ENCODE results near the gene HDHD5. TPM values are rescaled to one million over a fixed set of nuclear protein-coding genes. Genes with fewer than 3 reads are reported as not detected.

HDHD5 gene
- polyA plus RNA-seq, 1 donor from 2014 or later = 49.4 TPM

- H3K4me1 Mint-ChIP-seq = peaks cover 0 to 5% (median 0%) of the 10 kb centered on the region in 3 donors
- no peak overlapping the region for H3K4me3 Mint-ChIP-seq
- H3K9me3 Mint-ChIP-seq = no peaks in the 10 kb centered on the region
- peaks cover 6% of the 10 kb centered on the region for H3K36me3 Mint-ChIP-seq
- H3K27ac Mint-ChIP-seq = no peak overlapping the region
- no peaks in the 10 kb centered on the region for H3K27me3 Mint-ChIP-seq
Observed at GRCh38 chr22:17109113-17109865, 49.8 kb downstream of the HDHD5 start.

- Mint-ChIP-seq H3K36me3 (peaks cover 4% of the 10 kb centered on the region), H3K4me1 (peaks cover 0 to 5% (median 0%) of the 10 kb centered on the region in 3 donors), H3K27me3 (no peaks in the 10 kb centered on the region), H3K27ac (no peak overlapping the region), H3K4me3 (peak overlapping the region in 1 of 4 donors; percentile 17), H3K9me3 (no peaks in the 10 kb centered on the region)
Observed at GRCh38 chr22:17108256-17109112, 50.6 kb downstream of the HDHD5 start.

GRCh38 chr22:17107547-17107810 lies 51.6 kb downstream of the HDHD5 start:
- H3K4me3 Mint-ChIP-seq = no peak overlapping the region
- peaks cover 2% of the 10 kb centered on the region for H3K36me3 Mint-ChIP-seq
- no peak overlapping the region for H3K27ac Mint-ChIP-seq

GRCh38 chr22:17106785-17107546 lies 52.1 kb downstream of the HDHD5 start:
- H3K27me3 Mint-ChIP-seq = no peaks in the 10 kb centered on the region
- H3K9me3 Mint-ChIP-seq = no peaks in the 10 kb centered on the region
- peaks cover 2% of the 10 kb centered on the region for H3K36me3 Mint-ChIP-seq
- H3K4me3 Mint-ChIP-seq = peak overlapping the region in 2 of 4 donors; percentile 61 to 81
- H3K4me1 Mint-ChIP-seq = peaks cover 0 to 4% (median 0%) of the 10 kb centered on the region in 3 donors
- peak overlapping the region in 1 of 3 donors; percentile 48 for H3K27ac Mint-ChIP-seq

More at GRCh38 chr22:17107547-17107810, 51.6 kb downstream of the HDHD5 start:
- Mint-ChIP-seq H3K9me3 (no peaks in the 10 kb centered on the region), H3K27me3 (no peaks in the 10 kb centered on the region), H3K4me1 (peaks cover 0 to 5% (median 0%) of the 10 kb centered on the region in 3 donors)

- Mint-ChIP-seq H3K27ac (peak overlapping the region in 1 of 3 donors; percentile 48), H3K27me3 (no peaks in the 10 kb centered on the region), H3K4me3 (peak overlapping the region in 2 of 4 donors; percentile 61 to 81), H3K4me1 (peaks cover 0 to 3% (median 0%) of the 10 kb centered on the region in 3 donors), H3K36me3 (peaks cover 6% of the 10 kb centered on the region), H3K9me3 (no peaks in the 10 kb centered on the region)
Observed at GRCh38 chr22:17106161-17106784, 52.8 kb downstream of the HDHD5 start.

- no peak overlapping the region for H3K4me3 Mint-ChIP-seq
- H3K9me3 Mint-ChIP-seq = no peaks in the 10 kb centered on the region
- peaks cover 7% of the 10 kb centered on the region for H3K36me3 Mint-ChIP-seq
- H3K27ac Mint-ChIP-seq = no peak overlapping the region
- H3K27me3 Mint-ChIP-seq = no peaks in the 10 kb centered on the region
- no peaks in the 10 kb centered on the region for H3K4me1 Mint-ChIP-seq
Observed at GRCh38 chr22:17105143-17106129, 53.6 kb downstream of the HDHD5 start.

GRCh38 chr22:17104336-17104935 lies 54.6 kb downstream of the HDHD5 start:
- H3K9me3 Mint-ChIP-seq = no peaks in the 10 kb centered on the region
- peaks cover 7% of the 10 kb centered on the region for H3K36me3 Mint-ChIP-seq
- no peaks in the 10 kb centered on the region for H3K27me3 Mint-ChIP-seq
- H3K4me3 Mint-ChIP-seq = no peak overlapping the region
- H3K27ac Mint-ChIP-seq = no peak overlapping the region
- no peaks in the 10 kb centered on the region for H3K4me1 Mint-ChIP-seq

- Mint-ChIP-seq H3K27me3 (no peaks in the 10 kb centered on the region), H3K27ac (no peak overlapping the region), H3K36me3 (peaks cover 5% of the 10 kb centered on the region), H3K4me3 (no peak overlapping the region), H3K9me3 (no peaks in the 10 kb centered on the region), H3K4me1 (peaks cover 5 to 8% (median 5%) of the 10 kb centered on the region in 3 donors)
Observed at GRCh38 chr22:17103351-17103750, 55.7 kb downstream of the HDHD5 start.

GRCh38 chr22:17102297-17102667 lies 56.8 kb downstream of the HDHD5 start:
- Mint-ChIP-seq H3K4me3 (no peak overlapping the region), H3K36me3 (peaks cover 5% of the 10 kb centered on the region), H3K4me1 (peaks cover 10 to 15% (median 13%) of the 10 kb centered on the region in 3 donors), H3K27ac (no peak overlapping the region), H3K27me3 (no peaks in the 10 kb centered on the region), H3K9me3 (no peaks in the 10 kb centered on the region)

- peaks cover 5% of the 10 kb centered on the region for H3K36me3 Mint-ChIP-seq
- H3K9me3 Mint-ChIP-seq = no peaks in the 10 kb centered on the region
- peak overlapping the region in 1 of 3 donors; percentile 37 for H3K27ac Mint-ChIP-seq
- H3K27me3 Mint-ChIP-seq = no peaks in the 10 kb centered on the region
- H3K4me3 Mint-ChIP-seq = no peak overlapping the region
- peaks cover 14 to 20% (median 19%) of the 10 kb centered on the region in 3 donors for H3K4me1 Mint-ChIP-seq
Observed at GRCh38 chr22:17101475-17102296, 57.4 kb downstream of the HDHD5 start.

GRCh38 chr22:17100621-17101020 lies 58.5 kb downstream of the HDHD5 start:
- peaks cover 5% of the 10 kb centered on the region for H3K36me3 Mint-ChIP-seq
- H3K9me3 Mint-ChIP-seq = no peaks in the 10 kb centered on the region
- H3K27ac Mint-ChIP-seq = no peak overlapping the region
- H3K4me3 Mint-ChIP-seq = peak overlapping the region in 1 of 4 donors; percentile 30
- H3K27me3 Mint-ChIP-seq = no peaks in the 10 kb centered on the region
- peaks cover 14 to 24% (median 22%) of the 10 kb centered on the region in 3 donors for H3K4me1 Mint-ChIP-seq

- Mint-ChIP-seq H3K9me3 (no peaks in the 10 kb centered on the region), H3K27ac (peak overlapping the region in 1 of 3 donors; percentile 70), H3K27me3 (no peaks in the 10 kb centered on the region), H3K36me3 (peaks cover 5% of the 10 kb centered on the region), H3K4me1 (peaks cover 14 to 27% (median 26%) of the 10 kb centered on the region in 3 donors), H3K4me3 (peak overlapping the region in 1 of 4 donors; percentile 84)
Observed at GRCh38 chr22:17098379-17098819, 60.7 kb downstream of the HDHD5 start.

All from IgD-negative memory B cell (primary cell).